ENCODE results near the gene ADAM8.

- TF ChIP-seq CTCF (IDR thresholded peaks at IDR 0.05), result no peak
- no peak for TF ChIP-seq POLR2A (IDR thresholded peaks at IDR 0.05)
- TF ChIP-seq POLR2AphosphoS5 (IDR thresholded peaks at IDR 0.05), result no peak
These were observed 49.0 kb upstream of the ADAM8 start for GRCh38 chr10:133325440-133326222.
